NK-92 (cell line): ENCODE results near the gene SIPA1L3.
"Not testable (repeated sequence)": the region's sequence is repeated elsewhere in the genome, so short reads cannot be mapped to it uniquely, and the experiment has no call there.

Source experiments
- DNase-seq: peaks from one replicate; lab custom pipeline; 2025; ENCODE audit not compliant: unreplicated experiment; lab: John Stamatoyannopoulos, UW

SIPA1L3 gene

GRCh38 chr19:38018694-38019395 is 111.8 kb downstream of the SIPA1L3 start:
- DNase-seq, result no peak

GRCh38 chr19:38019396-38019724 is 112.4 kb downstream of the SIPA1L3 start:
- no peak for DNase-seq

- no peak for DNase-seq
Observed at GRCh38 chr19:38020311-38020710, 113.3 kb downstream of the SIPA1L3 start.

- DNase-seq, result no peak
Observed at GRCh38 chr19:38021352-38021751, 114.3 kb downstream of the SIPA1L3 start.

- no peak for DNase-seq
Observed at GRCh38 chr19:38022791-38023670, 116.0 kb downstream of the SIPA1L3 start.

GRCh38 chr19:38023671-38024541 is 116.9 kb downstream of the SIPA1L3 start:
- DNase-seq, result no peak

GRCh38 chr19:38024992-38025908 is 118.2 kb downstream of the SIPA1L3 start:
- DNase-seq, result no peak

GRCh38 chr19:38025909-38026307 is 118.9 kb downstream of the SIPA1L3 start:
- no peak for DNase-seq

- DNase-seq, result no peak
Observed at GRCh38 chr19:38028913-38029510, 122.0 kb downstream of the SIPA1L3 start.

GRCh38 chr19:38030001-38030400 is 123.0 kb downstream of the SIPA1L3 start:
- not testable (repeated sequence) for DNase-seq

GRCh38 chr19:38030686-38031422 is 123.8 kb downstream of the SIPA1L3 start:
- no peak for DNase-seq

- DNase-seq, result no peak
Observed at GRCh38 chr19:38031423-38031770, 124.4 kb downstream of the SIPA1L3 start.

GRCh38 chr19:38032151-38032550 is 125.1 kb downstream of the SIPA1L3 start:
- no peak for DNase-seq

- no peak for DNase-seq
Observed at GRCh38 chr19:38032951-38033350, 125.9 kb downstream of the SIPA1L3 start.

GRCh38 chr19:38033658-38034491 is 126.9 kb downstream of the SIPA1L3 start:
- no peak for DNase-seq

- DNase-seq, result no peak
Observed at GRCh38 chr19:38034492-38034860, 127.5 kb downstream of the SIPA1L3 start.

GRCh38 chr19:38035515-38036495 is 128.8 kb downstream of the SIPA1L3 start:
- DNase-seq, result no peak
